Measurements from ENCODE around the gene ALMS1.
"Not testable (repeated sequence)": the region's sequence is repeated elsewhere in the genome, so short reads cannot be mapped to it uniquely, and the experiment has no call there.

The ALMS1 gene

DNA sequence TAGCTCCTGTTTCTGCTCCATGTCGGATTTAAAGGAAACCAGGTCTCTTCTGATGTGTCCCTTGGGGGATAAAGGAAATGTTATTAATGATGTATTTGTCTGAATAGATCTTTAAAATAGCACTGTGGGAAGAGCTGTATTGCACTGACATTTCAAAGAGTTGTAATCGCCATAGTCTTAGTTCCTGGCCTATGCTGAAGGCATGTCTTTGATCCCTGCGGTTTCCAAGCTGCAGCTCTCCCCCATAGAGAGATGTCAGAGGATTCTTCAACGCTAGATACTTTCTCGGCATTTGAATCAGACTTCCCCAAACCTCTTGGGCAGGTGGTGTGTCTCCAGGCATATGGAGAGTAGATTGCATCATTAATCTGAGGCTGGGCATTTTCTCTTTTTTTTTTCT, 216.1 kb downstream of the ALMS1 start:
- H2BK15ac ChIP-seq (ENCODE audit: low read depth, poor library complexity, severe bottlenecking), result no peak overlapping the region
- H2AK5ac ChIP-seq (ENCODE audit: low read length, severe bottlenecking), result no peak overlapping the region
- H3K4me3 ChIP-seq (ENCODE audit: insufficient read depth in 1 of 2, low read depth in 1 of 2, low read length in 2 of 2), result no peak overlapping the region
- H2AFZ ChIP-seq (ENCODE audit: low read depth, low read length), result no peak overlapping the region
- H2BK5ac ChIP-seq (ENCODE audit: low read depth, low read length, poor library complexity, severe bottlenecking), result no peak overlapping the region
- H3K23ac ChIP-seq (ENCODE audit: low read length in 2 of 2), result no peak overlapping the region
- H3K14ac ChIP-seq (ENCODE audit: low read length in 2 of 2), result no peak overlapping the region
- no peak overlapping the region for H3K9ac ChIP-seq (ENCODE audit: low read length)
- no peak overlapping the region for H3K18ac ChIP-seq (ENCODE audit: low read depth in 1 of 2, low read length in 2 of 2)
- H4K91ac ChIP-seq (ENCODE audit: low read length), result no peak overlapping the region
- no peak overlapping the region for H3K27ac ChIP-seq (ENCODE audit: low read length, poor library complexity, severe bottlenecking)
- H3K9me3 ChIP-seq (ENCODE audit: control insufficient read depth, low read length), result no peaks in the 10 kb centered on the region
- no peak for DNase-seq
- no peaks in the 10 kb centered on the region for H3K79me1 ChIP-seq (replicated peaks; ENCODE audit: low read length, poor library complexity, severe bottlenecking)
- no peak overlapping the region for H4K8ac ChIP-seq (ENCODE audit: low read length)
- peaks cover 10 to 15% of the 10 kb centered on the region in 2 experiments for H3K36me3 ChIP-seq (ENCODE audit: control insufficient read depth in 1 of 2, insufficient read depth in 2 of 2, low read depth in 1 of 2, low read length in 2 of 2)
- 92% methylated on average over 5 of the region's 5 CpGs for WGBS
- no peak overlapping the region for H3K4me2 ChIP-seq (ENCODE audit: low read length, poor library complexity, severe bottlenecking)
- no peaks in the 10 kb centered on the region for H3K4me1 ChIP-seq (ENCODE audit: control insufficient read depth, insufficient read depth, low read depth, low read length)
- H2BK12ac ChIP-seq (ENCODE audit: low read length in 2 of 2), result no peak overlapping the region
- H3K27me3 ChIP-seq (ENCODE audit: control insufficient read depth in 1 of 2, insufficient read depth in 1 of 2, low read length in 2 of 2), result no peaks in the 10 kb centered on the region
- H2BK120ac ChIP-seq (ENCODE audit: low read depth, low read length), result no peak overlapping the region
- no peak overlapping the region for H3K4ac ChIP-seq (ENCODE audit: low read depth in 1 of 2, low read length in 2 of 2)

DNA sequence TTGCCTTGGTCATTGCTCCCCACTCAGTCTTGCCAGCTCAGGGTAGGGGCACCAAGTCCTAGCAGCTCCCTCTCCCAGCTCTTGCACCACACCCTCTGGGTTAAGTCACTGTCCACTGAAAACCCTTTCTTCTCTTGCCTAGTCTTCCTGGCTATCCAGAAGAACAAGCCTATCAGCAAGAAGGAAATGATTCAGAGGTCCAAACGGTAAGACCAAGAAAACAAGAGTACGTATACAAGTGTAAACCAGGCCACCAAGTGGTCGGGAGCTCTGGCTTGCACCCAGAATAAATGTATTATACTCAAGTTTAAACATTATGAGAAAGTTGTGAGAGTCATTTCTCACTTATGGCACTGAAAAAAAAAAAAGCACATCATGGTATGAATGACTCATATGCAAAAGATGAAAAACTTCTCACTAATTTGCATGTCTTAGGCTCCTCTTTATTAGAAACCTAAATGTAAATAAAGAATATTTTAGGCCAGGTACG, 217.5 kb downstream of the ALMS1 start:
- WGBS, result 52% methylated on average over 3 of the region's 4 CpGs
- H3K4me1 ChIP-seq (ENCODE audit: control insufficient read depth, insufficient read depth, low read depth, low read length), result not testable (repeated sequence)

DNA sequence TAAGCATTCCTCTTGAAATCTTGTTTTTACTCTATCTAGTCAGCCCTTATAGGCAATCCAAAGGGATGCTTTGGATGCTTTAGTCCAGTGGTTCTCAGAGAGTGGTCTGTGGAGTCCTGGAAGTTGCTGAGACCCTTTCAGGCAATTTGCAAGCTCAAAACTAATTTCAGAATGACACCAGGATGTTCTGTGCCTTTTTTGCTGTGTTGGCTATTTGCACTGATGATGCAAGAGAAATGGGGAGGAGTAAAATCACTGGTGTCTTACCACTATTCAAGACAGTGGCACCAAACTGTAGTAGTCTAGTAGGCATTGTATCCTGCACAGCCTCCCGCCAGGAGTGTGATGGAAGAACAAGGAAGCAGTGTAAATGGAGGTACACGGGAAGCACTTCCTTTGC, 219.0 kb downstream of the ALMS1 start:
- not testable (repeated sequence) for H3K23ac ChIP-seq (ENCODE audit: low read length in 2 of 2); H2BK15ac ChIP-seq (ENCODE audit: low read depth, poor library complexity, severe bottlenecking); H3K4me1 ChIP-seq (ENCODE audit: control insufficient read depth, insufficient read depth, low read depth, low read length); H3K4me2 ChIP-seq (ENCODE audit: low read length, poor library complexity, severe bottlenecking); H2BK12ac ChIP-seq (ENCODE audit: low read length in 2 of 2); H3K27me3 ChIP-seq (ENCODE audit: control insufficient read depth in 1 of 2, insufficient read depth in 1 of 2, low read length in 2 of 2); H3K14ac ChIP-seq (ENCODE audit: low read length in 2 of 2); H2AFZ ChIP-seq (ENCODE audit: low read depth, low read length); H2BK5ac ChIP-seq (ENCODE audit: low read depth, low read length, poor library complexity, severe bottlenecking); H2AK5ac ChIP-seq (ENCODE audit: low read length, severe bottlenecking); H4K91ac ChIP-seq (ENCODE audit: low read length); DNase-seq; H3K79me1 ChIP-seq (replicated peaks; ENCODE audit: low read length, poor library complexity, severe bottlenecking); H2BK120ac ChIP-seq (ENCODE audit: low read depth, low read length); H3K27ac ChIP-seq (ENCODE audit: low read length, poor library complexity, severe bottlenecking); H3K18ac ChIP-seq (ENCODE audit: low read depth in 1 of 2, low read length in 2 of 2); H3K9ac ChIP-seq (ENCODE audit: low read length); H4K8ac ChIP-seq (ENCODE audit: low read length); H3K4me3 ChIP-seq (ENCODE audit: insufficient read depth in 1 of 2, low read depth in 1 of 2, low read length in 2 of 2); H3K9me3 ChIP-seq (ENCODE audit: control insufficient read depth, low read length); H3K4ac ChIP-seq (ENCODE audit: low read depth in 1 of 2, low read length in 2 of 2)
- WGBS, result 91% methylated on average over 2 of the region's 2 CpGs
- peaks cover 14 to 15% of the 10 kb centered on the region in 2 experiments for H3K36me3 ChIP-seq (ENCODE audit: control insufficient read depth in 1 of 2, insufficient read depth in 2 of 2, low read depth in 1 of 2, low read length in 2 of 2)

More for the DNA sequence above, 217.5 kb downstream of the ALMS1 start:
- not testable (repeated sequence) for H3K23ac ChIP-seq (ENCODE audit: low read length in 2 of 2); H4K91ac ChIP-seq (ENCODE audit: low read length); H3K18ac ChIP-seq (ENCODE audit: low read depth in 1 of 2, low read length in 2 of 2); H4K8ac ChIP-seq (ENCODE audit: low read length); H3K14ac ChIP-seq (ENCODE audit: low read length in 2 of 2); H2AFZ ChIP-seq (ENCODE audit: low read depth, low read length); H3K4ac ChIP-seq (ENCODE audit: low read depth in 1 of 2, low read length in 2 of 2); H3K9ac ChIP-seq (ENCODE audit: low read length); H3K27me3 ChIP-seq (ENCODE audit: control insufficient read depth in 1 of 2, insufficient read depth in 1 of 2, low read length in 2 of 2); H2BK5ac ChIP-seq (ENCODE audit: low read depth, low read length, poor library complexity, severe bottlenecking); H3K79me1 ChIP-seq (replicated peaks; ENCODE audit: low read length, poor library complexity, severe bottlenecking); H3K27ac ChIP-seq (ENCODE audit: low read length, poor library complexity, severe bottlenecking); H3K9me3 ChIP-seq (ENCODE audit: control insufficient read depth, low read length); H3K4me3 ChIP-seq (ENCODE audit: insufficient read depth in 1 of 2, low read depth in 1 of 2, low read length in 2 of 2); H2AK5ac ChIP-seq (ENCODE audit: low read length, severe bottlenecking); H2BK15ac ChIP-seq (ENCODE audit: low read depth, poor library complexity, severe bottlenecking); H2BK12ac ChIP-seq (ENCODE audit: low read length in 2 of 2); H2BK120ac ChIP-seq (ENCODE audit: low read depth, low read length); H3K4me2 ChIP-seq (ENCODE audit: low read length, poor library complexity, severe bottlenecking)
- peak; percentile 48 for DNase-seq
- H3K36me3 ChIP-seq (ENCODE audit: control insufficient read depth in 1 of 2, insufficient read depth in 2 of 2, low read depth in 1 of 2, low read length in 2 of 2), result peaks cover 10 to 15% of the 10 kb centered on the region in 2 experiments

DNA sequence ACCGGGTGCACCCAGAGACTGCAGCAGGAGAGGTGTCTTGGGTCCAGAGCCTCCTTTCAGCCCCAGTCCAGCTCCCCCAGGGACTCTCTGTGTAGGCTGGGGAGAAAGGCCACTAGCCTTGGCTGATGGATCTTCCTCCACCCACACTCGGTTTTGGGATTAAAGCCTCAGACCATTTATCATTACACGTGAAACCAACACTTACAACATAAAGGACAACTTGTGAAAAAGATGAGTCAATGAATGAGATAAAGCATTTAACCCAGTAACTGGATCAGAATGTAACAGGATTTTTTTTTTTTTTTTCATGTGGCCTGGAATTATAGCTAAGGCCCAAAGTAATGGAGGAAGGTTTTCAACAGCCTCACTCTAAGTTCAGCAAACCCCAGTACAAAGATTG, 224.5 kb downstream of the ALMS1 start:
- WGBS, result 94% methylated on average over 2 of the region's 3 CpGs
- Histone ChIP-seq H3K4me1 (ENCODE audit: control insufficient read depth, insufficient read depth, low read depth, low read length) (no peaks in the 10 kb centered on the region), H3K36me3 (ENCODE audit: control insufficient read depth in 1 of 2, insufficient read depth in 2 of 2, low read depth in 1 of 2, low read length in 2 of 2) (peaks cover 0 to 6% of the 10 kb centered on the region in 2 experiments), H3K4me3 (ENCODE audit: insufficient read depth in 1 of 2, low read depth in 1 of 2, low read length in 2 of 2) (no peak overlapping the region), H3K4ac (ENCODE audit: low read depth in 1 of 2, low read length in 2 of 2) (no peak overlapping the region), H2BK15ac (ENCODE audit: low read depth, poor library complexity, severe bottlenecking) (no peak overlapping the region), H3K4me2 (ENCODE audit: low read length, poor library complexity, severe bottlenecking) (no peak overlapping the region), H4K91ac (ENCODE audit: low read length) (no peak overlapping the region), H3K14ac (ENCODE audit: low read length in 2 of 2) (no peak overlapping the region), H3K18ac (ENCODE audit: low read depth in 1 of 2, low read length in 2 of 2) (no peak overlapping the region), H4K8ac (ENCODE audit: low read length) (no peak overlapping the region), H2BK5ac (ENCODE audit: low read depth, low read length, poor library complexity, severe bottlenecking) (no peak overlapping the region), H2BK12ac (ENCODE audit: low read length in 2 of 2) (no peak overlapping the region), H3K27me3 (ENCODE audit: control insufficient read depth in 1 of 2, insufficient read depth in 1 of 2, low read length in 2 of 2) (no peaks in the 10 kb centered on the region), H3K23ac (ENCODE audit: low read length in 2 of 2) (no peak overlapping the region), H3K79me1 (replicated peaks; ENCODE audit: low read length, poor library complexity, severe bottlenecking) (no peaks in the 10 kb centered on the region), H2BK120ac (ENCODE audit: low read depth, low read length) (no peak overlapping the region), H2AFZ (ENCODE audit: low read depth, low read length) (no peak overlapping the region), H3K9ac (ENCODE audit: low read length) (no peak overlapping the region), H3K9me3 (ENCODE audit: control insufficient read depth, low read length) (no peaks in the 10 kb centered on the region), H3K27ac (ENCODE audit: low read length, poor library complexity, severe bottlenecking) (no peak overlapping the region), H2AK5ac (ENCODE audit: low read length, severe bottlenecking) (no peak overlapping the region)
- no peak for DNase-seq
